GM18861 (cell line): ENCODE data around the gene PRDX4.
"Not testable (repeated sequence)": the region's sequence is repeated elsewhere in the genome, so short reads cannot be mapped to it uniquely, and the experiment has no call there.

Experiments
- ATAC-seq: cut with Tn5 transposase; IDR thresholded peaks from one replicate; pipeline ENCODE4 v1.9.1; 2021; ENCODE audit not compliant: unreplicated experiment

The PRDX4 gene

DNA sequence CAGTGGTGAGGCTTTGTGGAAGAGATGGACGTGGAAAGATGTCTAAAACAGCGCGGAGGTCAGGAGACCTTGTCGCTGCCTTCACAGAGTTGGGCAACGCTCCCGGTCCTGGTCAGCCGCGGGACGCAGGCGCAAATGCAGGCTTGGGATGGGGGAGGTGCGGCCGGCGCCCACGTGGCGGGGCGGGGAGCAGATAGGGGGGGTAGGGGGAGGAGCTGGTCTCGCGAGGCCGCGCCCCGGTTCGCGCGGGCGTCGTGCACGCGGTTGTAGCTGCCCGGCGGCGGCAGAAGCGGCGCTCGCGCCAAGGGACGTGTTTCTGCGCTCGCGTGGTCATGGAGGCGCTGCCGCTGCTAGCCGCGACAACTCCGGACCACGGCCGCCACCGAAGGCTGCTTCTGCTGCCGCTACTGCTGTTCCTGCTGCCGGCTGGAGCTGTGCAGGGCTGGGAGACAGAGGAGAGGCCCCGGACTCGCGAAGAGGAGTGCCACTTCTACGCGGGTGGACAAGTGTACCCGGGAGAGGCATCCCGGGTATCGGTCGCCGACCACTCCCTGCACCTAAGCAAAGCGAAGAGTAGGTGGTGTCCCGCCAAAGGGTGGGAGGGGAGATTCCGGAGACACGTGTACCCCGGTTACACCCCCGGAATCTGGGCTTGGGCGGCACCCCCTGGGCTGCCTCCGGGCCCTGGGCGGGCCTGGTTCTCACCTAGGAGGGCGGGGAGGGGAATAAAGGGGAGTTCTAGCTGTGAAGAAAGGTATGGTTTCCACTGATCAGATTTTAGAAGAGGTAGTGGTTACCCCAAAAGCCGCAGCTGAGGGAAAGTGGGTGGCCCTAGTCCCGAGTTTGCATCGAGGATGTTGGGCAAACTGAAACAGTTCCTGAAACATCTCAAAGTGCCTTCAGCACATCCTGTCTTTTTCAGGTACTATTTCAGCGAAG lies at the start of gene PRDX4:
TSS of gene PRDX4 (plus strand) at position 255 of the 939 bp plus-strand sequence. CDS start at position 333, 78 bp downstream.
- peak; percentile 36 for ATAC-seq

- no peak for ATAC-seq
Observed at GRCh38 chrX:23621621-23622265, 45.5 kb upstream of the PRDX4 start.

DNA sequence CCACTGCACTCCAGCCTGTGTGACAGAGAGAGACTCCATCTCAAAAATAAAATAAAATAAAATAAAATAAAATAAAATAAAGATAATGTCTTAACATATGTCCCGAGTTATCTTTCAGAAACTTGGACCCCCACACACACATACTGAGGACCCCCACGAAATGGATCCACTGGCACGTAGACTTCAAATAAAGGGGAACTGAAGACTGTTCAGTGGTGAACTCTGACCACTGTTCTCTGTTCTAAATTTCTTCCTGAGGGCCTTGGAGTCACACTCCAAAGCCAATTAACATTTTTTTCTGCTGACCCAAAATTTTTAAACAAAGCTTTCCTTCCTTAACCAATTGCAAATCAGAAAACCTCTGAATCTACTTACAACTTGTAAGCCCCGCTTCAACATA lies 43.5 kb upstream of the PRDX4 start:
- no peak for ATAC-seq

GRCh38 chrX:23626651-23627050 lies 40.6 kb upstream of the PRDX4 start:
- no peak for ATAC-seq

GRCh38 chrX:23628131-23628530 lies 39.2 kb upstream of the PRDX4 start:
- ATAC-seq, result no peak

DNA sequence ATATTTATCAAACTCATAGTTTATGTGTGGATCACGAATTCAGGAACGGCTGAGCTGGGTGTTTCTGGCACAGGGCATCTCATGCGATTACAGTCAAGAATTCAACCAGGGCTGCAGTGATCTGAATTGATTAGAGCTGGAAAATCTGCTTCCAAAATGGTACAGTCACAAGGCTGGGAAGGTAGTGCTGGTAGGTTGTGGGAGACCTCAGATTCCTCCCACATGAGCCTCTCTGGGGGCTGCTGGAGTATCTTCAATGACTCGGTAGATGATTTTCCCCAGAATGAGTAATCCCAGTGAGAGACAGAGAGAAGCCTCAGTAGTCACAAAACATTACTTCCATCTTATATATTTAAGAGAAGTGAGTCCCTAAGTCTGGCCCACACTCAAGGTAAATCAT lies 36.2 kb upstream of the PRDX4 start:
- no peak for ATAC-seq

- peak; percentile 62 for ATAC-seq
Observed at GRCh38 chrX:23633834-23634580, 33.3 kb upstream of the PRDX4 start.

- ATAC-seq, result peak; percentile 89
Observed at GRCh38 chrX:23637187-23637586, 30.1 kb upstream of the PRDX4 start.

- no peak for ATAC-seq
Observed at GRCh38 chrX:23643020-23643419, 24.3 kb upstream of the PRDX4 start.

DNA sequence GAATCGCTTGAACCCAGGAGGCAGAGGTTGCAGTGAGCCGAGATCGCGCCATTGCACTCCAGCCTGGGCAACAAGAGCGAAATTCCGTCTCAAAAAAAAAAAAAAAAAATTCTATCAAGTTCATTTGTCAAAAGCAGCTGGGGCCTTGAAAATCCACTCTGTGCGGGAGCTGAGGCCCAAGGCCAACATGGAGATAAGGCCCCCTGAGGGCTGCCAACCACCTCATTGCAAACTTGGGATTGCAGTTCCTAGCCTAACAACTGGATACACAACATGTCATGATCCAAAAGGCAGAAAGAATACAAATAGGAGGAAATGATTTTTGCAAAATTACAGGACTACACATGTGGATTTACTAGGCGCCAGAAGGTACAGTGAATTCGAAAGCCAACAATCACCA lies 22.5 kb upstream of the PRDX4 start:
- no peak for ATAC-seq

DNA sequence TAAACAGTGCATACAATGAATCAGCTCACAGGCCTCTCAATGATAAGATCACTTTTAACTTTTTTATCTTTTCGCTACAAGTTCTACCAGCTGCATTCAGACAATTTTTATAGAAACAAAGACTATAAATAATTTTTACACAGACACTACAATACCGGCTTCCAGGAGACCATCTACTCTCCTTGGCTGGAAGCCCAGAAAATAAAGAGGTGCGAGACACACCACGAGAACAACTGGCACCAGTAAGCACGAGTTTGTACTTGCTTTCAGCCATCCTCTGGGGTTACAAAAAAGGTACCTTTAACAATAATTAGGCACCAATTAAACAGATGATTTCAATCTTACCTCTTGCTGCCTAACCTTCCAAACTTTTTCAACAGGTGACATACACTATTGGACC lies 11.2 kb upstream of the PRDX4 start:
- ATAC-seq, result no peak

DNA sequence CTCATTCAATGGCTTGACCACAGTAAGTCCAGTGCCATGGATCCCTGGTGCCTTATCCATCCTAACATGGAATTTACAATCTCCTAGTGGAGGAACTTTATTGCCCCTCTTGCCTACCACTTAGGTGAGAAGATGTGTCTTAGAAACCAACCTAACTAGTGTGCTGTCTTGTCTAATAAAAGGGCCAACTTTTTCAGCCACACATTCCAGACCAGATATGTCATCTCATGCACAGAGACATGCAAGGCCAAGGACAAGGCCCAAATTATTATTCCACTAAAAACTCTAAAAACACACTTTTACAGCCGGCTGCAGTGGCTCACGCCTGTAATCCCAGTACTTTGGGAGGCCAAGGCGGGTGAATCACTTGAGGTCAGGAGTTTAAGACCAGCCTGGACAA lies 10.6 kb upstream of the PRDX4 start:
- ATAC-seq, result no peak

- ATAC-seq, result no peak
Observed at GRCh38 chrX:23659339-23659738, 8.0 kb upstream of the PRDX4 start.

GRCh38 chrX:23660083-23660765 lies 7.1 kb upstream of the PRDX4 start:
- ATAC-seq, result not testable (repeated sequence)

- ATAC-seq, result no peak
Observed at GRCh38 chrX:23660766-23661132, 6.5 kb upstream of the PRDX4 start.

GRCh38 chrX:23661671-23662070 lies 5.6 kb upstream of the PRDX4 start:
- ATAC-seq, result no peak

GRCh38 chrX:23662187-23662586 lies 5.1 kb upstream of the PRDX4 start:
- ATAC-seq, result peak; percentile 47

- ATAC-seq, result peak; percentile 60
Observed at GRCh38 chrX:23662853-23663252, 4.4 kb upstream of the PRDX4 start.

- ATAC-seq, result no peak
Observed at GRCh38 chrX:23664496-23664895, 2.8 kb upstream of the PRDX4 start.

- ATAC-seq, result no peak
Observed at GRCh38 chrX:23666282-23666681, 1.0 kb upstream of the PRDX4 start.

- ATAC-seq, result peak; percentile 49
Observed at GRCh38 chrX:23668335-23668734, 1.0 kb downstream of the PRDX4 start.
